HCT116 (cell line): Measurements from ENCODE around the gene CDC42EP4. TPM values are rescaled to one million over a fixed set of nuclear protein-coding genes. Genes with fewer than 3 reads are reported as not detected.
A peak's percentile ranks its signal among the peaks of the same experiment; 100 is the strongest.

Source experiments
- ATAC-seq: fragments of 200-7000 bp; cut with Tn5 transposase; 2 replicates; pipeline ENCODE4 v1.9.1; 2020; ENCODE audit warnings: mild to moderate bottlenecking, moderate library complexity
- BruUV-seq: library from RNA; stranded (reverse); fragments of 400-500 nt; replicated peaks from 2 replicates; lab custom pipeline; 2021; lab: Mats Ljungman, UMichigan
- CTCF ChIA-PET: fragments of 300-600 bp; sonication (Branson Sonifier 250); formaldehyde crosslinking; loops from one replicate; lab custom pipeline; 2021; ENCODE audit warnings: antibody characterized with exemption; lab: Charles Lee
- POLR2A ChIA-PET: fragments of 300-600, 350-600 bp; sonication (Branson Sonifier 250); formaldehyde crosslinking; loops from one replicate; lab custom pipeline; 2021; ENCODE audit warnings: antibody characterized with exemption; lab: Charles Lee
- RAD21 ChIA-PET, 2 experiments: fragments of 300-600 bp; sonication (Branson Sonifier 250); formaldehyde crosslinking; loops; one replicate each; lab custom pipeline; 2023; ENCODE audit warnings: low total read pairs in 2 of 2; ENCODE audit not compliant: uncharacterized antibody in 2 of 2, unreplicated experiment in 2 of 2, low non-redundant PET in 1 of 2; lab: Charles Lee
- DNase-seq: peaks from one replicate; pipeline ENCODE4 v3.0.0-alpha.2; 2010; ENCODE audit warnings: low read depth, low spot score
- H2AFZ ChIP-seq: fragments of 200-600 bp; shearing (Covaris generic), sonication (generic); 2 replicates; pipeline ENCODE4 v1.6.1; 2017; ENCODE audit warnings: low read depth, mixed run types, mixed read lengths, antibody characterized with exemption, low read length; ENCODE audit not compliant: poor library complexity, severe bottlenecking
- H3K27ac ChIP-seq: 2 replicates; pipeline ENCODE4 v1.5.1; 2012; ENCODE audit warnings: low read depth, low read length
- H3K27me3 ChIP-seq: fragments of 200-600 bp; sonication (generic); 2 replicates; pipeline ENCODE4 v1.6.1; 2016; ENCODE audit warnings: mixed run types, low read length, mixed read lengths; ENCODE audit not compliant: insufficient read depth
- H3K36me3 ChIP-seq, 2 experiments: fragments of 200-500 bp in 1 of 2; fragments of 200-600 bp in 1 of 2; sonication (Bioruptor generic) in 1 of 2; sonication (generic) in 1 of 2; 2 replicates each; pipeline versions ENCODE4 v1.5.1 to v1.6.1; 2014 to 2016; ENCODE audit warnings: low read length in 2 of 2, inconsistent platforms in 1 of 2, mixed read lengths in 1 of 2, mixed run types in 1 of 2; ENCODE audit not compliant: insufficient read depth in 2 of 2, control insufficient read depth in 1 of 2
- H3K4me1 ChIP-seq, 2 experiments: fragments of 200-600 bp in 1 of 2; sonication (generic) in 1 of 2; 2 replicates each; pipeline versions ENCODE4 v1.5.1 to v1.6.1; 2012 to 2017; ENCODE audit warnings: low read length in 2 of 2, inconsistent platforms in 1 of 2, mild to moderate bottlenecking in 1 of 2, mixed read lengths in 1 of 2, mixed run types in 1 of 2, moderate library complexity in 1 of 2; ENCODE audit not compliant: insufficient read depth in 2 of 2, control insufficient read depth in 1 of 2
- H3K4me2 ChIP-seq: fragments of 200-600 bp; sonication (generic); 2 replicates; pipeline ENCODE4 v1.6.1; 2017; ENCODE audit warnings: mixed run types, low read length, mixed read lengths
- H3K4me3 ChIP-seq, 2 experiments: fragments of 200-600 bp in 1 of 2; sonication (generic) in 1 of 2; replicated peaks in 1 of 2; 2 replicates each; pipeline ENCODE4 v1.5.1; 2011 to 2016; ENCODE audit warnings: low read length in 2 of 2, control low read depth in 1 of 2, low read depth in 1 of 2, mild to moderate bottlenecking in 1 of 2, mixed read lengths in 1 of 2, mixed run types in 1 of 2
- H3K79me2 ChIP-seq: fragments of 200-600 bp; sonication (generic); 2 replicates; pipeline ENCODE4 v1.6.1; 2017; ENCODE audit warnings: mild to moderate bottlenecking, mixed run types, low read length, moderate library complexity, mixed read lengths; ENCODE audit not compliant: insufficient read depth
- H3K9ac ChIP-seq: fragments of 200-600 bp; sonication (generic); 2 replicates; pipeline ENCODE4 v1.6.1; 2016; ENCODE audit warnings: low read length, mixed read lengths
- H3K9me2 ChIP-seq: fragments of 200-600 bp; sonication (generic), shearing (Covaris generic); 2 replicates; pipeline ENCODE4 v1.6.1; 2017; ENCODE audit warnings: mixed run types, mild to moderate bottlenecking, moderate library complexity; ENCODE audit not compliant: insufficient read depth
- H3K9me3 ChIP-seq, 2 experiments: fragments of 200-500 bp in 1 of 2; fragments of 200-600 bp in 1 of 2; sonication (Bioruptor generic) in 1 of 2; sonication (generic) in 1 of 2; 2 replicates each; pipeline ENCODE4 v1.6.1; 2014 to 2017; ENCODE audit warnings: low read length in 2 of 2, mixed read lengths in 2 of 2, inconsistent platforms in 1 of 2, low read depth in 1 of 2, mild to moderate bottlenecking in 1 of 2, mixed run types in 1 of 2, moderate library complexity in 1 of 2; ENCODE audit not compliant: control insufficient read depth in 1 of 2, insufficient read depth in 1 of 2
- H4K20me1 ChIP-seq: fragments of 200-600 bp; sonication (generic), shearing (Covaris generic); 2 replicates; pipeline ENCODE4 v1.6.1; 2017; ENCODE audit warnings: mixed run types, mild to moderate bottlenecking, moderate library complexity; ENCODE audit not compliant: insufficient read depth
- CBX3 ChIP-seq: IDR thresholded peaks from 2 replicates; pipeline ENCODE4 v1.6.1; 2012; ENCODE audit warnings: low read depth
- CEBPB ChIP-seq: IDR thresholded peaks from 2 replicates; pipeline ENCODE4 v1.6.1; 2012; ENCODE audit warnings: low read depth
- CTCF ChIP-seq, 3 experiments: fragments of 200-600 bp in 1 of 3; sonication (generic) in 1 of 3; IDR thresholded peaks in 2 of 3; conservative IDR thresholded peaks in 1 of 3; 2 replicates each; pipeline ENCODE4 v1.5.1; 2012 to 2017; ENCODE audit warnings: low read depth in 2 of 3, low read length in 2 of 3, antibody characterized with exemption in 1 of 3, borderline replicate concordance in 1 of 3, control low read depth in 1 of 3, mild to moderate bottlenecking in 1 of 3, mixed read lengths in 1 of 3, mixed run types in 1 of 3, moderate library complexity in 1 of 3; ENCODE audit not compliant: insufficient read depth in 1 of 3
- EGR1 ChIP-seq: IDR thresholded peaks from 2 replicates; pipeline ENCODE4 v1.6.1; 2012; ENCODE audit warnings: low read depth
- EZH2phosphoT487 ChIP-seq: fragments of 200-600 bp; IDR thresholded peaks from 2 replicates; pipeline ENCODE4 v1.6.1; 2018; ENCODE audit warnings: antibody characterized with exemption, borderline replicate concordance
- MAX ChIP-seq: IDR thresholded peaks from 2 replicates; pipeline ENCODE4 v1.6.1; 2012
- RAD21 ChIP-seq: IDR thresholded peaks from 2 replicates; pipeline ENCODE4 v1.6.1; 2012; ENCODE audit warnings: low read depth, mild to moderate bottlenecking
- REST ChIP-seq: IDR thresholded peaks from 2 replicates; pipeline ENCODE4 v1.6.1; 2012; ENCODE audit warnings: low read depth
- SIN3A ChIP-seq: IDR thresholded peaks from 2 replicates; pipeline ENCODE4 v1.6.1; 2012; ENCODE audit warnings: low read depth
- SRF ChIP-seq: IDR thresholded peaks from 2 replicates; pipeline ENCODE4 v1.6.1; 2012; ENCODE audit warnings: low read depth
- TCF7L2 ChIP-seq: IDR thresholded peaks from 2 replicates; pipeline ENCODE4 v1.7.0; 2011; ENCODE audit warnings: borderline replicate concordance, inconsistent platforms; ENCODE audit not compliant: insufficient read depth, insufficient read length; ENCODE audit errors: extremely low read depth
- YY1 ChIP-seq: IDR thresholded peaks from 2 replicates; pipeline ENCODE4 v1.6.1; 2011; ENCODE audit warnings: low read length, low read depth, moderate library complexity, mild to moderate bottlenecking; ENCODE audit not compliant: insufficient replicate concordance; ENCODE audit errors: extremely low read depth
- ZNF274 ChIP-seq: fragments of 200-500 bp; sonication (Bioruptor generic); IDR thresholded peaks from 2 replicates; pipeline ENCODE4 v1.6.1; 2014; ENCODE audit warnings: mild to moderate bottlenecking, low read depth, low read length, inconsistent platforms
- intact Hi-C: fragments of 100-400 bp; cut with micrococcal nuclease; formaldehyde crosslinking; loops from 2 replicates; pipeline ENCODE4 v1.10.0; 2022
- total RNA-seq: library from RNA; stranded (reverse); gene quantifications from one replicate; pipeline ENCODE4 v1.2.1, GENCODE V29; 2021; ENCODE audit not compliant: unreplicated experiment

CDC42EP4 gene
- total RNA-seq, 1 experiment from 2014 or later, result 54.9 TPM

- POLR2A ChIA-PET, result no interaction called here
- no peaks in the 10 kb centered on the region for H4K20me1 ChIP-seq
- no peak overlapping the region for H3K4me3 ChIP-seq
- H3K4me1 ChIP-seq, result peaks cover 11 to 41% of the 10 kb centered on the region in 2 experiments
- H3K9me3 ChIP-seq, result no peaks in the 10 kb centered on the region
- ATAC-seq (no peak), DNase-seq (no peak)
- no peaks in the 10 kb centered on the region for H3K36me3 ChIP-seq
- no peaks in the 10 kb centered on the region for H3K27me3 ChIP-seq
- no peak overlapping the region for H3K9ac ChIP-seq
- H3K79me2 ChIP-seq, result no peaks in the 10 kb centered on the region
- intact Hi-C loops, result no loop called here
- BruUV-seq, result no TSS peak
- CTCF ChIA-PET, result interaction anchor here (0.6 to 1.2 kb wide), 4 partner anchors 27 to 1669 kb away, joined by 3 to 5 read pairs (median 4); no protein-coding TSS in a partner anchor
- no peak overlapping the region; the same call in 1 of the 2 replicates for H3K27ac ChIP-seq
- TF ChIP-seq MAX, result no peak
- peak in 1 of 3 experiments; percentile 20; a peak in 1 of 6 replicates for TF ChIP-seq CTCF (IDR thresholded peaks at IDR 0.05 in 2 of 3, conservative IDR thresholded peaks at IDR 0.05 in 1 of 3; ENCODE audit: borderline replicate concordance in 1 of 3, insufficient read depth in 1 of 3, low read depth in 2 of 3, low read length in 2 of 3)
- H2AFZ ChIP-seq, result no peak overlapping the region
- RAD21 ChIA-PET, result no interaction called here
- no peak overlapping the region for H3K4me2 ChIP-seq
- H3K9me2 ChIP-seq, result no peaks in the 10 kb centered on the region
Measured at GRCh38 chr17:73342541-73343167, 30.9 kb upstream of the CDC42EP4 start.

DNA sequence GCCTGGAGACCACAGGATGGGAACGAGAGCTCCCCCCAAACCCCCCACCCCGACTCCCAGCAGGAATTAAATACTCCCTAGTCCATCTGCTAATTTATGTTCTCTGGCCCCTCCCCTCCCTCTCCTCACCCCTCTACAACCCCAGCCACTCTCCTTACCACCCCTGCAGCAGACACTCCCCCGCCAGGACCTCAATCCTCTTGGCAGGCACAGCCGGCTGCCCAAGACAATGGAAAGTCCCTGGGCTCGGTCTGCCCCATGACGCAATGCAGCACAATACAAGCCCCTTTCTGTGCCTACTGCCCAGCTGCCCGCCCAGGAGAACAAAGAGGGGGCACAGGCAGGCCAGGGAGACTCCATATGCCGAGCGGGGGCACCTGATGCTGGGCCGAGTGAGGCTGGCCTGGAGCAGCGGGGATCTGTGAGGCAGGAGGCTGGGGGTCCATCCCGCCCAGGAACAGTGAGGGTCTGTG, 30.3 kb upstream of the CDC42EP4 start:
- intact Hi-C loops, result no loop called here
- no peaks in the 10 kb centered on the region for H3K27me3 ChIP-seq
- H3K4me3 ChIP-seq, result no peak overlapping the region
- H3K79me2 ChIP-seq, result no peaks in the 10 kb centered on the region
- H3K9me3 ChIP-seq, result no peaks in the 10 kb centered on the region
- ChIA-PET CTCF (interaction anchor here (0.6 to 1.2 kb wide), 4 partner anchors 28 to 1670 kb away, joined by 3 to 5 read pairs (median 4); no protein-coding TSS in a partner anchor), RAD21 (no interaction called here), POLR2A (no interaction called here)
- no peak overlapping the region for H3K9ac ChIP-seq
- no peak for DNase-seq
- peaks cover 11 to 38% of the 10 kb centered on the region in 2 experiments for H3K4me1 ChIP-seq
- H3K4me2 ChIP-seq, result no peak overlapping the region
- no peak for ATAC-seq
- H3K36me3 ChIP-seq, result no peaks in the 10 kb centered on the region
- H3K27ac ChIP-seq, result no peak overlapping the region
- H4K20me1 ChIP-seq, result no peaks in the 10 kb centered on the region
- no peaks in the 10 kb centered on the region for H3K9me2 ChIP-seq
- no TSS peak for BruUV-seq
- no peak overlapping the region for H2AFZ ChIP-seq
- TF ChIP-seq EGR1 (no peak), YY1 (no peak), ZNF274 (no peak), EZH2phosphoT487 (no peak), CBX3 (no peak), SIN3A (no peak), CEBPB (no peak), SRF (no peak), MAX (no peak), TCF7L2 (no peak), REST (no peak), RAD21 (no peak)
